ENCODE data around the gene MICAL2. TPM values are rescaled to one million over a fixed set of nuclear protein-coding genes. Genes with fewer than 3 reads are reported as not detected.

Gene MICAL2
- total RNA-seq, 6 experiments from 2014 or later = 17.0 to 50.7 (median 35.9) TPM

DNA sequence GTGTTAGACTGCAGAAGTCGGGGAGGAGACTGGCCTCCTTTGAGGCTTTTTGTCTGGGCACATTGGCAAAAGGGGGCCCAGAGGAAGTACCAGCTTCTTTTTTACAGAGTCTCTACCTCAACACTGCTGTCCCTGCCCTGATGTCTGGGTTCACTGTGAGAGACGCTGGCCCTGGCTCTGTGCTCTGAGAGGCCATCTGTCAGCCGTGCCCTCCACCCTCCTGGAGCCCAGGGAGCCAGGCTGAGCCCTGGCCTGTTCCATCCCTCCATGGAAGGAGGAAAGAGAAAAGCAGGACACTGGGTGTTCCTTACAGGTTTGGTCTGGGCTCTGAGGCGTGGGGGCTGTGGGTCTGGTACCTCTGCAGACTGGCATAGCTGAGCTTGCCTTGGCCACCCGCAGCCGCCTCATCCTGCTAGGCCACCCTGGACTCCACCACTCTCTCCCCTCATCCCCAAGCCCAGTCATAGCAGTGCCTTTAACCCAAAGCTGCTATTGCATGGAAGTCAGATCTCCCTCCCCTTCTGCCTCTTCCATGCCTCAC, 161.5 kb downstream of the MICAL2 start:
- ATAC-seq (no peak), DNase-seq (no peak)
- Histone ChIP-seq H3K9me3 (no peaks in the 10 kb centered on the region), H3K4me1 (no peaks in the 10 kb centered on the region), H3K27ac (no peak overlapping the region), H3K4me3 (no peak overlapping the region), H3K36me3 (no peaks in the 10 kb centered on the region), H3K27me3 (no peaks in the 10 kb centered on the region)
- WGBS (ENCODE audit: insufficient coverage, low coverage, low lambda C conversion rate, missing lambda C conversion rate) = 94% methylated on average over 3 of the region's 6 CpGs
- intact Hi-C loops (cut with DNase I) = no loop called here
- TF ChIP-seq, protein P1, sequence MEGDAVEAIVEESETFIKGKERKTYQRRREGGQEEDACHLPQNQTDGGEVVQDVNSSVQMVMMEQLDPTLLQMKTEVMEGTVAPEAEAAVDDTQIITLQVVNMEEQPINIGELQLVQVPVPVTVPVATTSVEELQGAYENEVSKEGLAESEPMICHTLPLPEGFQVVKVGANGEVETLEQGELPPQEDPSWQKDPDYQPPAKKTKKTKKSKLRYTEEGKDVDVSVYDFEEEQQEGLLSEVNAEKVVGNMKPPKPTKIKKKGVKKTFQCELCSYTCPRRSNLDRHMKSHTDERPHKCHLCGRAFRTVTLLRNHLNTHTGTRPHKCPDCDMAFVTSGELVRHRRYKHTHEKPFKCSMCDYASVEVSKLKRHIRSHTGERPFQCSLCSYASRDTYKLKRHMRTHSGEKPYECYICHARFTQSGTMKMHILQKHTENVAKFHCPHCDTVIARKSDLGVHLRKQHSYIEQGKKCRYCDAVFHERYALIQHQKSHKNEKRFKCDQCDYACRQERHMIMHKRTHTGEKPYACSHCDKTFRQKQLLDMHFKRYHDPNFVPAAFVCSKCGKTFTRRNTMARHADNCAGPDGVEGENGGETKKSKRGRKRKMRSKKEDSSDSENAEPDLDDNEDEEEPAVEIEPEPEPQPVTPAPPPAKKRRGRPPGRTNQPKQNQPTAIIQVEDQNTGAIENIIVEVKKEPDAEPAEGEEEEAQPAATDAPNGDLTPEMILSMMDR (IDR thresholded peaks at IDR 0.05) = no peak
- TF ChIP-seq POLR2A (IDR thresholded peaks at IDR 0.05) = no peak

DNA sequence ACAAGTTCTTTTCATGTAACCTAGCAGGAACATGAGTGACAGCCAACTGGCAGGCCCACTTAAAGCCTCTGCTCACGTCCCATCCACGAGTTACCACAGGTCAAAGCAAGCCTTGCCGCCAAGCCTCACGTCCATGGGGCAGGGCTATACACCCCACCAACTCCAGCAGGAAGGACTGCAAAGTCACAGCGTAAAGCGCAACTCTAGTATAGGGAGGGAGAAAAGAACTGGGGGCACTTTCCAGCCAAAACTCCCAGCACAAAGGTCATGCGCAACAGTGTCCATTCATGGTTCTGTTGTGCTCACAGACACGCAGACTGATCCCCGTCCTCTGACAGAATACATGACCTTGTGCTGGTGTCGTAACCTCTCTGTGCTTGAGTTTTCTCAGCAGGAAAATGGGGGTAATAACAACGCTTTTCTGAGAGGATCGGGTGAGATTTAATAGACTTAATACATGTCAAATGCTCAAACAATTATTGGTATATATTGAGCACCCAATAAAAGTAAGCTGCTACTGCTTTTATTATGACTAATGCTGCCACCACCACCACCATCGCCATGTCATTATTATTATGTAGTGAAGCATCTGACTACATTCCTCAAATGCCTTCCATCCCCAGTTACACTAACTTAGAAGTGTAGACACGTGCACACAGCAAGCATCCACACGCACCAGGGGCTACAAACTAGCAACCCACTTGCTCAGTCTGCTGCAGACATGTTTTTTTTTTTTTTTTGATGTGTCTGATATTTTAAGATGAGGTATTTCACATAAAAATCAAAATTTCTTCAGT, 162.6 kb downstream of the MICAL2 start:
- DNase-seq (no peak), ATAC-seq (no peak)
- Histone ChIP-seq H3K27me3 (no peaks in the 10 kb centered on the region), H3K27ac (no peak overlapping the region), H3K4me3 (no peak overlapping the region), H3K4me1 (no peaks in the 10 kb centered on the region), H3K9me3 (no peaks in the 10 kb centered on the region), H3K36me3 (no peaks in the 10 kb centered on the region)
- no peak for TF ChIP-seq POLR2A (IDR thresholded peaks at IDR 0.05)
- TF ChIP-seq, protein P1 (IDR thresholded peaks at IDR 0.05) = no peak
- 85% methylated on average over 11 of the region's 15 CpGs for WGBS (ENCODE audit: insufficient coverage, low coverage, low lambda C conversion rate, missing lambda C conversion rate)
- intact Hi-C loops (cut with DNase I) = no loop called here

DNA sequence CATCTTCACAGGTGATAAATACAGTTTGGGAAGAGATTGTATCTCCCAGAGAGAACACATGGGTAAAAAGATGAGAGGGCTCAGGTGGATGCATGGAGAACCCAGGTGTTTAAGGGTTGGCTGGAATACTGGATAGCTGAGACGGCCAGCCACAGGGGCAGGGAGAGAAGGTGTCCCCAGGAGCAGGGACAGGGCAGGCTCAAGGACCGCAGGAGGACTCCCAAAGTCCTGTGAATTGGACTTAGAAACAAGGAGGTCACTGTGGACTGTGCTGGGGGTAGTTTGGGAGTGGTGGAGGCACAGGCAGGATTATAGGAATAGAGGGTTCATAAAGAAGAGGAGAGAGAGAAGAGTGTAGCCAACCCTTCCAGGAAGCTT, 163.2 kb downstream of the MICAL2 start:
- Histone ChIP-seq H3K4me1 (no peaks in the 10 kb centered on the region), H3K36me3 (no peaks in the 10 kb centered on the region), H3K27me3 (no peaks in the 10 kb centered on the region), H3K9me3 (no peaks in the 10 kb centered on the region), H3K4me3 (no peak overlapping the region), H3K27ac (no peak overlapping the region)
- intact Hi-C loops (cut with DNase I) = no loop called here
- ATAC-seq = no peak
- TF ChIP-seq, protein P1 (IDR thresholded peaks at IDR 0.05) = no peak
- TF ChIP-seq POLR2A (IDR thresholded peaks at IDR 0.05) = no peak
- WGBS (ENCODE audit: insufficient coverage, low coverage, low lambda C conversion rate, missing lambda C conversion rate) = 90% methylated on average over 2 of the region's 2 CpGs
- DNase-seq = peak in 1 of 3 donors; percentile 17

DNA sequence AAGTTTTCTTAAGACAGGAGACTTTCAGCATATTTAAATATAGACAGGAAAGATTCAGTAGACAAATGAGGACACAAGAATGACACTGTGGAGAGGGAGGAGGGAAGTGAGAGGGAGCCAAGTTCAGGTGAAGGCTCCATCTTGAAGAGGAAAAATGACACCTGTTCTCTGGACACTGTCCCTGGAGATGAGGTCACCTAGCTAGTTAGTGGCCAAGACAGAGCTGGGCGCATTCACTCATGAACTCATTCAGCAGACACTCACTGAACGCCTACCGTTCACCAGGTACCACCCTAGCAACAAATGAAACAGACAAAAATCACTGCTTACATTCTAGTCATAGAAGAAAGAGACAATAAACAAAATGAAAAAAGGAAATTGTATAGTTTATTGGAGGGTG, 163.7 kb downstream of the MICAL2 start:
- TF ChIP-seq, protein P1 (IDR thresholded peaks at IDR 0.05) = no peak
- no peak for TF ChIP-seq POLR2A (IDR thresholded peaks at IDR 0.05)
- no peaks in the 10 kb centered on the region for H3K9me3 ChIP-seq
- 94% methylated on average over 3 of the region's 3 CpGs for WGBS (ENCODE audit: insufficient coverage, low coverage, low lambda C conversion rate, missing lambda C conversion rate)
- H3K27ac ChIP-seq = no peak overlapping the region
- H3K36me3 ChIP-seq = no peaks in the 10 kb centered on the region
- DNase-seq = peak in 1 of 3 donors; percentile 14
- no peak for ATAC-seq
- intact Hi-C loops (cut with DNase I) = no loop called here
- H3K4me1 ChIP-seq = no peaks in the 10 kb centered on the region
- no peak overlapping the region for H3K4me3 ChIP-seq
- H3K27me3 ChIP-seq = no peaks in the 10 kb centered on the region
